ENCODE data around the gene AXIN1. TPM values are rescaled to one million over a fixed set of nuclear protein-coding genes. Genes with fewer than 3 reads are reported as not detected.
A peak's percentile ranks its signal among the peaks of the same experiment; 100 is the strongest.

The AXIN1 gene, protein sequence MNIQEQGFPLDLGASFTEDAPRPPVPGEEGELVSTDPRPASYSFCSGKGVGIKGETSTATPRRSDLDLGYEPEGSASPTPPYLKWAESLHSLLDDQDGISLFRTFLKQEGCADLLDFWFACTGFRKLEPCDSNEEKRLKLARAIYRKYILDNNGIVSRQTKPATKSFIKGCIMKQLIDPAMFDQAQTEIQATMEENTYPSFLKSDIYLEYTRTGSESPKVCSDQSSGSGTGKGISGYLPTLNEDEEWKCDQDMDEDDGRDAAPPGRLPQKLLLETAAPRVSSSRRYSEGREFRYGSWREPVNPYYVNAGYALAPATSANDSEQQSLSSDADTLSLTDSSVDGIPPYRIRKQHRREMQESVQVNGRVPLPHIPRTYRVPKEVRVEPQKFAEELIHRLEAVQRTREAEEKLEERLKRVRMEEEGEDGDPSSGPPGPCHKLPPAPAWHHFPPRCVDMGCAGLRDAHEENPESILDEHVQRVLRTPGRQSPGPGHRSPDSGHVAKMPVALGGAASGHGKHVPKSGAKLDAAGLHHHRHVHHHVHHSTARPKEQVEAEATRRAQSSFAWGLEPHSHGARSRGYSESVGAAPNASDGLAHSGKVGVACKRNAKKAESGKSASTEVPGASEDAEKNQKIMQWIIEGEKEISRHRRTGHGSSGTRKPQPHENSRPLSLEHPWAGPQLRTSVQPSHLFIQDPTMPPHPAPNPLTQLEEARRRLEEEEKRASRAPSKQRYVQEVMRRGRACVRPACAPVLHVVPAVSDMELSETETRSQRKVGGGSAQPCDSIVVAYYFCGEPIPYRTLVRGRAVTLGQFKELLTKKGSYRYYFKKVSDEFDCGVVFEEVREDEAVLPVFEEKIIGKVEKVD
- 10 to 100 TPM in 1 of 2 donors, 1 to 10 TPM in 1; 8.5 to 24.0 TPM for total RNA-seq
- 10 to 100 TPM; 20.5 to 23.0 TPM for polyA plus RNA-seq (ENCODE audit: insufficient read length in 2 of 2)
- long read RNA-seq, donor 1, partial matches to known transcripts: 0 of 1 reads
- long read RNA-seq, donor 1, other reads (novel, unspliced or antisense): 0 of 1 reads
- long read RNA-seq, donor 2, partial matches to known transcripts: 0 of 2 reads
- long read RNA-seq, donor 2, other reads (novel, unspliced or antisense): 0 of 2 reads
- long read RNA-seq, donor 3, partial matches to known transcripts: 0 of 1 reads
- long read RNA-seq, donor 3, other reads (novel, unspliced or antisense): 0 of 1 reads
- long read RNA-seq, donor 4, partial matches to known transcripts: 0 of 1 reads
- long read RNA-seq, donor 4, other reads (novel, unspliced or antisense): 0 of 1 reads

DNA sequence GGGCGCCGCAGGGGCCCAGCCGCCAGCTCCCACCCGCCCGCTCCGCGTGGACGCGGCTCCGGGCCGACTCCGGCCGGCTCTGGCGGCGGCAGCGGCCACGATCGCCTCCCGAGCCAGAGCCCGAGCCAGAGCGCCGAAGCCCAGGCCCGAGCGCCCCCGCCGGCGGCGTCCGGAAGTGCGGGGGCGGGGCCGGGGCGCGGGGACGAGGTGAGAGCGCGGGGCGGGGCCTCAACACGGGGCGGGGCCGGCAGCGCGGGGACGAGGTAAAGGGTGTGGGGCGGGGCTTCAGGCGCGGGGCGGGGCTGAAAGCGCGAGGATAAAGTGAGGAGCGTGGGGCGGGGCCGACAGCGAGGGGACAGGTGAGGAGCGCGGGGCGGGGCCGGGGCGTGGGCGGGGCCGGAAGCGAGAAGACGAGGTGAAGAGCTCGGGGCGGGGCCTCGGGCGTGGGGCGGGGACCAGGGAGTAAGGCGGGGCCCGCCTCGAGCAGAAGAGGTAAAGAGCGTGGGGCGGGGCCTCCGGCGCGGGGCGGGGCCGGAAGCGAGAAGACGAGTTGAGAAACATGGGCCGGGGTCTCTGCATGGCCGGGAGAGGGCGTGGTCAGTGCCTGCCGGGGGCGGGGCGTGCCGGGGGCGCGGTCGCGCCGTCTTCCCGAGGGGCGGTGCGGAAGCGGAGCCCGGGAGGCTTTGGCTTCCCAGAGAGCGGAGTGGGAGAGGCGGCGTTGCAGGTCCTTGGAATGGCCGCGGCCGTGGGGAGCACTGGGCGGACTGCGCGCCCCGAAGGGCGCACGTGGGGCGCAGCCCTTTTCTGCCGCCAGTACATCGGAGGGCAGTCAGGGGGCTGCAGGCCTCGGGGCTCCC lies at the start of gene AXIN1:
Gene AXIN1, minus strand, starts transcription at position 177 of the 857 bp plus-strand sequence. CDS start 5,698 bp downstream, outside the sequence.
- Histone ChIP-seq H3K27ac (ENCODE audit: low read depth, low read length) (no peak within 1 kb of the TSS), H3K9me3 (ENCODE audit: control insufficient read depth, insufficient read depth, low read length) (no peaks in the 10 kb centered on the region)
- 1% methylated on average over 99 of the region's 113 CpGs for WGBS (ENCODE audit: insufficient coverage)

DNA sequence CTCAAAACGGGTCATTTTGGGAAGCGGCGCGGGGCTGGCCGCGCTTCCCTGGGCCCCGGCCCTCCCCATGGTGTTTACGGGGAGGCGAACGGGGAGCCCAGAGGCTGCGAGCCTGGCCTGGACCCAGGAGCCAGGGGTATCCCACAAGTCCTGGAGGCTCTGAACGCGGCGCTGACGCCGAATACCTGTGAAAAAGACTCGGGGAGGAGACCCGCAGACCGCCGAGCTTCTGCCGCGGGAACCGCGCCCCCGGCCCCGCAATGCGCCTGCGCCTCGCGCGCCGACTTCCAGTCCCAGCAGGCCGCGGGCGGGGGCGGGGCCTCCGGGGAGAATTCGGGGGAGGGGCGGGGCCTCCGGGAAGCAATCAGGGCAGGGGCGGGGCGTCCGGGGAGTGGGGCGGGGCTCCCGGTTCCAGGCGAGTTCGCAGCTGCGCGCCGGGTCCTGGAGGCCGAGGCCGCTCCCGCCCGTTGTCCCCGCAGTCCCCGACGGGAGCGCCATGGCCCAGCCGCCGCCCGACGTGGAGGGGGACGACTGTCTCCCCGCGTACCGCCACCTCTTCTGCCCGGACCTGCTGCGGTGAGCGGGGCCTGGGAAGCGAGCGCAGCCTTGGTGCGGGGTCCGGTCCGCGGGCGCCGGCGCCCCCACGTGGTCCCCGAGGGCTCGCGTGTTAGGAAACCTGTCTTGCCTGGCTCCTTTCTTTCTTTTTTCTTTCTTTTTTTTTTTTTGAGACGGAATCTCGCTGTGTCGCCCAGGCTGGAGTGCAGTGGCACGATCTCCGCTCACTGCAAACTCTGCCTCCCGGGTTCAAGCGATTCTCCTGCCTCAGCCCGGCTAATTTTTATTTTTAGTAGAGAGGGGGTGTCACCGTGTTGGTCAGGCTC lies 49.2 kb upstream of the AXIN1 start, which contains the start of gene DECR2:
Gene DECR2, plus strand, starts transcription at position 418 of the 881 bp plus-strand sequence. Its CDS starts 79 bp downstream, at position 497.
- peak in 5 of 6 donors; percentile 86 to 98 (median 93) for DNase-seq (ENCODE audit: low read depth in 4 of 6, low spot score in 6 of 6)
- H3K4me3 ChIP-seq (ENCODE audit: low read depth, low read length): peak within 1 kb of the TSS; percentile 91
- peaks cover 34% of the 10 kb centered on the region for H3K4me1 ChIP-seq (ENCODE audit: control insufficient read depth, insufficient read depth, low read length)
- 0% methylated on average over 83 of the region's 91 CpGs for WGBS (ENCODE audit: insufficient coverage)
- H3K27ac ChIP-seq (ENCODE audit: low read depth, low read length): peak within 1 kb of the TSS; percentile 92
- peaks cover 43% of the 10 kb centered on the region for H3K36me3 ChIP-seq (ENCODE audit: control insufficient read depth, insufficient read depth, low read length)
- no peaks in the 10 kb centered on the region for H3K9me3 ChIP-seq (ENCODE audit: control insufficient read depth, insufficient read depth, low read length)
- H3K27me3 ChIP-seq (ENCODE audit: control insufficient read depth, insufficient read depth, low read length): no peaks in the 10 kb centered on the region

More for the DNA sequence above, at the start of gene AXIN1:
- DNase-seq (ENCODE audit: low read depth in 4 of 6, low spot score in 6 of 6): peak; percentile 41 to 99 (median 87)
- Histone ChIP-seq H3K4me1 (ENCODE audit: control insufficient read depth, insufficient read depth, low read length) (peaks cover 18% of the 10 kb centered on the region), H3K27me3 (ENCODE audit: control insufficient read depth, insufficient read depth, low read length) (no peaks in the 10 kb centered on the region), H3K36me3 (ENCODE audit: control insufficient read depth, insufficient read depth, low read length) (peaks cover 25% of the 10 kb centered on the region), H3K4me3 (ENCODE audit: low read depth, low read length) (peak within 1 kb of the TSS; percentile 49)

DNA sequence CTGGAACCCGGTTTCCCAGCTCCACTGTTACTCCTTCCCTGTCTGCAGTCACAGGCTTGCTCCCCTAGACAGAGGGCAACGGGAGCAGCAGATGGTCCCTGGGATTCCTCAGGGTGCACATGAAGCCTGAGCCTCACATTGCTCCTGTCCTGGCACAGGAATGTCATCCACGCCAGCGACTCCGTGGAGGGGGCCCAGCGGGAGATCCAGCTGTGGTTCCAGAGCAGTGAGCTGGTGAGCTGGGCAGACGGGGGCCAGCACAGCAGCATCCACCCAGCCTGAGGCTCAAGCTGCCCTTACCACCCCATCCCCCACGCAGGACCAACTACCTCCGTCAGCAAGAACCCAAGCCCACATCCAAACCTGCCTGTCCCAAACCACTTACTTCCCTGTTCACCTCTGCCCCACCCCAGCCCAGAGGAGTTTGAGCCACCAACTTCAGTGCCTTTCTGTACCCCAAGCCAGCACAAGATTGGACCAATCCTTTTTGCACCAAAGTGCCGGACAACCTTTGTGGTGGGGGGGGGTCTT lies 47.6 kb upstream of the AXIN1 start:
- 57% methylated on average over 9 of the region's 10 CpGs for WGBS (ENCODE audit: insufficient coverage)
- peaks cover 46% of the 10 kb centered on the region for H3K4me1 ChIP-seq (ENCODE audit: control insufficient read depth, insufficient read depth, low read length)
- H3K27ac ChIP-seq (ENCODE audit: low read depth, low read length): no peak overlapping the region
- no peak overlapping the region for H3K4me3 ChIP-seq (ENCODE audit: low read depth, low read length)
- peaks cover 35% of the 10 kb centered on the region for H3K36me3 ChIP-seq (ENCODE audit: control insufficient read depth, insufficient read depth, low read length)
- H3K27me3 ChIP-seq (ENCODE audit: control insufficient read depth, insufficient read depth, low read length): no peaks in the 10 kb centered on the region
- no peak for DNase-seq (ENCODE audit: low read depth in 4 of 6, low spot score in 6 of 6)
- no peaks in the 10 kb centered on the region for H3K9me3 ChIP-seq (ENCODE audit: control insufficient read depth, insufficient read depth, low read length)

DNA sequence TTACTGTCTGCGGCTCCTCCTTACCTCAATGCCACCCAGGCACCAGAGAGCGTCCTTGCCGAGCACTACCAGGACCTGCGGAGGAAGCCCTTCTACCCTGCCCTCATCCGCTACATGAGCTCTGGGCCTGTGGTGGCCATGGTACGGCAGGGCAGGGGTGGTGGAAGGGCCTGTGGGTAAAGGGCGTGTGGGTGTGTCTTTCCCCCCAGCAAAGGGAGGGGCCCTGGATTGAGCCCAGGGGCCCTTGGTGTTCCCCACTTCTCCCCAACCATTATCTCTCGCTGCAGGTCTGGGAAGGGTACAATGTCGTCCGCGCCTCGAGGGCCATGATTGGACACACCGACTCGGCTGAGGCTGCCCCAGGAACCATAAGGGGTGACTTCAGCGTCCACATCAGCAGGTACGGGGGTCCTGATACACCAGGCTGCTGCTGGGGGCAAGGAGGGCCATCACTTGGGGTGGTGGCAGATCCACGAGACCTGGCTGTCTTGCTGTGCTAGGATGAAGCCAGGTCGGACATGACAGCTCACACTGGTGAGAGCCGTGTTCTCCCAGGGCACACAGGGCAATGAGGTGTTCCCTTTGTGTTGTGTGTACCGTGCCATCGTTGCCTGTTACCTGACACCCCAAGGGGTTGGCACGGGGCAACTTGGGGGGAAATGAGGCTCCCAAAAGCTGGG lies 47.0 kb upstream of the AXIN1 start:
- Histone ChIP-seq H3K9me3 (ENCODE audit: control insufficient read depth, insufficient read depth, low read length) (no peaks in the 10 kb centered on the region), H3K4me3 (ENCODE audit: low read depth, low read length) (no peak overlapping the region), H3K4me1 (ENCODE audit: control insufficient read depth, insufficient read depth, low read length) (peaks cover 46% of the 10 kb centered on the region), H3K27ac (ENCODE audit: low read depth, low read length) (no peak overlapping the region), H3K27me3 (ENCODE audit: control insufficient read depth, insufficient read depth, low read length) (no peaks in the 10 kb centered on the region), H3K36me3 (ENCODE audit: control insufficient read depth, insufficient read depth, low read length) (peaks cover 32% of the 10 kb centered on the region)
- DNase-seq (ENCODE audit: low read depth in 4 of 6, low spot score in 6 of 6): no peak
- 78% methylated on average over 16 of the region's 22 CpGs for WGBS (ENCODE audit: insufficient coverage)

DNA sequence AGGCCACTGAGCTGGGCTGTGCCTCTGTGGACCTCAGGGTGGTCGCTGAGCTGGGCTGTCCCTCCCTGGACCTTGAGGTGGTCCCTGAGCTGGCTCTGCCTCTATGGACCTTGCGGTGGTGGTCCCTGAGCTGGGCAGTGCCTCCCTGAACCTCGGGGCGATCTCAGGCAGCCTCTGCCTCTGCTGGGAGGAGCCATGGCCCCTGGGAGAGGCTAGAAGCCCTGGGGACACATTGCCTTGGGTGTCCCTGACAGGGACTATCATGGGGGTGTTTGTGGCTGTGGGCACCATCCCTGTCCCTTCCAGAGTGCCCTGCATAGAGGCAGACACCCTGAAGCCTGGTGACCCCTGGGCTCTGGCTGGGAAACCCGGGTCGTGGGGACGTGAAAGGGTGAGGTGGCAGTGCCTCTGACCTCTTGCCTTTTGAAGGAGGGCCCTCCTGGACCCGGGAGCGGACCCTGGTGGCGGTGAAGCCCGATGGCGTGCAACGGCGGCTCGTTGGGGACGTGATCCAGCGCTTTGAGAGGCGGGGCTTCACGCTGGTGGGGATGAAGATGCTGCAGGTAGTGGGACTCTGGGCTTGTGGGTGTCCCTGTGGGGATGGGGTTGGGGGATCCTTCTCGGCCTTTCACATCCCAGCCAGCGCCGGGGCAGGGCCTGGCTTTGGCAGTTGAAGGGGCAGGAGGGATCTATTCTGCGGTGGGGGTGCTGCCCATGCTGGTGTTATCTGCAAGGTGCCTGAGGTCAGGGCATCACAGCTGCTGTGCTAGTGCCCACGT lies 46.2 kb upstream of the AXIN1 start:
- no peak for DNase-seq (ENCODE audit: low read depth in 4 of 6, low spot score in 6 of 6)
- Histone ChIP-seq H3K9me3 (ENCODE audit: control insufficient read depth, insufficient read depth, low read length) (no peaks in the 10 kb centered on the region), H3K27ac (ENCODE audit: low read depth, low read length) (no peak overlapping the region), H3K27me3 (ENCODE audit: control insufficient read depth, insufficient read depth, low read length) (no peaks in the 10 kb centered on the region), H3K36me3 (ENCODE audit: control insufficient read depth, insufficient read depth, low read length) (peaks cover 32% of the 10 kb centered on the region), H3K4me1 (ENCODE audit: control insufficient read depth, insufficient read depth, low read length) (peaks cover 46% of the 10 kb centered on the region), H3K4me3 (ENCODE audit: low read depth, low read length) (no peak overlapping the region)
- WGBS (ENCODE audit: insufficient coverage): 78% methylated on average over 24 of the region's 24 CpGs

DNA sequence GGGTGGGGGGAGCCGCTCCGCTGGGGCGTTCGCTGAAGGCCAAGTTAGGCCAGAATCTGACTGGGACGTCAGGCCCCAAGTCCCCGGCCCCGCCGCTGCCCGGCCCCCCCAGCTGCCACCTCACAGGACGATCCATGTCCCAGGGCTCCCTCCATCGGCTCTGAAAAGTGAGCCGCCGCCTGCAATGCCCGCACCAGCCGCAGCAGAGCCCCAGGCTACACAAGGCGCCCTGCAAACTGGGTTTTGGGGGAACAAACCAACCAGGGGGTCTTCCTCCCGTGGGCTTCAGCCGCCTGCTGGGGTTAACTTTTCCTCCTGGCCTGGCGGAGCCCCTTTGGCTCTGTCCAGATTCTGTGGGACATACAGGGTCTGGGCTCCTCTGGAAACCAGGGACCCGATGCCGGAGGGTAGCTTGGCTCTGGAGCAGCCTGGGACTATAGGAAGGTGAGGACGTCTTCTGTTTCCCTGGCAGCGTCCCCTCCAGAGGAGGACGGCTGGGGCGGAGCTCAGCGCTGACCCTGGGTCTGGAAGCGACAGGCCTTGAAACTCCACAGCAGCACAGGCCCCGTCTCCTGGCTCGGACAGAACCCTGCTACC lies 45.3 kb upstream of the AXIN1 start:
- WGBS (ENCODE audit: insufficient coverage): 13% methylated on average over 24 of the region's 29 CpGs
- Histone ChIP-seq H3K4me1 (ENCODE audit: control insufficient read depth, insufficient read depth, low read length) (peaks cover 46% of the 10 kb centered on the region), H3K9me3 (ENCODE audit: control insufficient read depth, insufficient read depth, low read length) (no peaks in the 10 kb centered on the region), H3K36me3 (ENCODE audit: control insufficient read depth, insufficient read depth, low read length) (peaks cover 32% of the 10 kb centered on the region), H3K27ac (ENCODE audit: low read depth, low read length) (peak overlapping the region; percentile 35), H3K27me3 (ENCODE audit: control insufficient read depth, insufficient read depth, low read length) (no peaks in the 10 kb centered on the region), H3K4me3 (ENCODE audit: low read depth, low read length) (peak overlapping the region; percentile 26)
- DNase-seq (ENCODE audit: low read depth in 4 of 6, low spot score in 6 of 6): peak in 2 of 6 donors; percentile 76 to 83

DNA sequence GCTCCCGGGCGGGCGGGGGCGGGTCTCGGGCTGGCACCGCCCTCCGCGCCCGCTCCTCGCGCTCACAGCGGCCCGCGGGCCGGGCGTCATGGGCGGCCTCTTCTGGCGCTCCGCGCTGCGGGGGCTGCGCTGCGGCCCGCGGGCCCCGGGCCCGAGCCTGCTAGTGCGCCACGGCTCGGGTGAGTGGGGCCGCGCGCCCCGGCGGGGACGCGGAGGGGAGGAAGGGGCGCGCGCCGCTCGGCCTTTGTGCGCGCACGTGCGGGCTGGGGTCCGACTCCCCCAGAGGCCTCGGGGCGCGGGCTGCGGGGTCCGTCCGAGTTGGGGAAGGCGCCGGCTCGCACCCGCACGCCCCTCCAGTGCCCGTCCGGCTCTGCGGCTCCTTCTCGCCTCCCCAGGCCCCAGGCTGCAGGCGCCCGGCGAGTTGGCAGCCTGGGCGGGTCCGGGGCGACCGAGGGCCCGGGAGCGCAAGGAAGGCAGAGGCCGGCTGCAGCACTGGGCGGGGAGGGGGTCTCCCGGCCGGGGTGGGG lies 44.7 kb upstream of the AXIN1 start, which contains the start of gene NME4:
Gene NME4, plus strand, starts transcription at position 65 of the 527 bp plus-strand sequence. Its CDS starts 24 bp downstream, at position 89.
- H3K36me3 ChIP-seq (ENCODE audit: control insufficient read depth, insufficient read depth, low read length): peaks cover 32% of the 10 kb centered on the region
- H3K27ac ChIP-seq (ENCODE audit: low read depth, low read length): peak within 1 kb of the TSS; percentile 84
- peak in 2 of 6 donors; percentile 72 to 81 for DNase-seq (ENCODE audit: low read depth in 4 of 6, low spot score in 6 of 6)

More for the DNA sequence above, 44.7 kb upstream of the AXIN1 start, which contains the start of gene NME4:
- no peaks in the 10 kb centered on the region for H3K27me3 ChIP-seq (ENCODE audit: control insufficient read depth, insufficient read depth, low read length)
- H3K4me1 ChIP-seq (ENCODE audit: control insufficient read depth, insufficient read depth, low read length): peaks cover 42% of the 10 kb centered on the region
- WGBS (ENCODE audit: insufficient coverage): 1% methylated on average over 62 of the region's 75 CpGs
- no peaks in the 10 kb centered on the region for H3K9me3 ChIP-seq (ENCODE audit: control insufficient read depth, insufficient read depth, low read length)
- H3K4me3 ChIP-seq (ENCODE audit: low read depth, low read length): peak within 1 kb of the TSS; percentile 63
